GM19328 (cell line): Measurements from ENCODE around the gene PLXNA4.

Experiments used
- ATAC-seq: cut with Tn5 transposase; IDR thresholded peaks from one replicate; pipeline ENCODE4 v1.9.1; 2021; ENCODE audit warnings: mild to moderate bottlenecking, moderate library complexity; ENCODE audit not compliant: unreplicated experiment

The PLXNA4 gene

DNA sequence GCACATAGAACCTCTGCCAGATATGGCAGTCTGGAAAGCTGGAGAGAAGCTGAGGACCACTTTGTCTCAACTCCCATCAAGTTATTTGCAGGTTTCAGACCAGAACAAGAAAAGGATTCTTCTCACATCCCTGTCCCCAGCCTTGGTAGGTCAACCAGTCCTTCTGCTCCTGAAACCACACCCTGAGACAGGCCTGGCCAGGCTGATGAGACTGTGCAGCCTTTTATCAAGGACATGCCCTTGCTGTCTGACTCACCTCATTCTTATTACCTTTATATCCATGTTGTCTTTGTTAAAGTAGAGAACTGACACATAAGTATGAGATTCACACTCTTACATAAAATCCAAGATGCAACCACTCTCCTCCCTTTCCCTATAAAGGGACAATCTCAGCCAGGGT lies 354.9 kb downstream of the PLXNA4 start:
- no peak for ATAC-seq

DNA sequence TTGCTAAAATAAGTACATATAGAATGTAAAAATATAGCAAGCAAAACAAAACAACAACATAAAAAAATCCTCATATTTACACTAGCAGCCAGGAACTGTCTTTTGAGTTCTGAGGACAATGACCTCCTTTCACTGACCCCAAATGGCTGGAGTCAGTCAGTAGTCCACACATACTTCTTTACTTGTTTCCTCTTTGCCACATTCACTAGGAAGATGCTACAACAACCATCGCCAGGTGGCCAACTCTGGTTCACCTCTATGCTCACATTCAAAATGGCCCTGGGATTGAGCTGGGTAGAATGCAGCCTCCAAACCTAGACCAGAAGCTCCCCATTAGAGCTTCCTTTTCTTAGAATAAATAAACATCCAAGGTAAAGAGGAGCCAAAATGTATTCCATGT lies 356.2 kb downstream of the PLXNA4 start:
- no peak for ATAC-seq

DNA sequence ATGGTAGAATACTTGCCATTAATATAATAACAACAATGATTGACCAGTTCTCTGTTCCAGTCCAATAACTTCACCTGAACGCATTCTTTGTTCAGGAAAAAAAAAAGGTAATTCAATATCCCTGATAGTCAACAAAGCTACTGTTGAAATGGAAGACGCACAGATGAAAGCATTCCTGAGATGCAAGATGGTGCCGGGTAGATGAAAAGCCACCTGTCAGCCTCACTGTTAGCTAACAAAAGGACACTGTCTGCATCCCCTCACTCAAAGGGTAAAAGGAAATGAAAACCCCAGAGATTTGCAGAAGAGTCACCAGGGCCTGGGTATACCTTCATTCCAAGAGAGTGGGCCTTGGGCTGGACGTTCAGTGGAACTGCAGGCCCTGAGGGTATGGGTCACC lies 357.4 kb downstream of the PLXNA4 start:
- ATAC-seq = no peak

DNA sequence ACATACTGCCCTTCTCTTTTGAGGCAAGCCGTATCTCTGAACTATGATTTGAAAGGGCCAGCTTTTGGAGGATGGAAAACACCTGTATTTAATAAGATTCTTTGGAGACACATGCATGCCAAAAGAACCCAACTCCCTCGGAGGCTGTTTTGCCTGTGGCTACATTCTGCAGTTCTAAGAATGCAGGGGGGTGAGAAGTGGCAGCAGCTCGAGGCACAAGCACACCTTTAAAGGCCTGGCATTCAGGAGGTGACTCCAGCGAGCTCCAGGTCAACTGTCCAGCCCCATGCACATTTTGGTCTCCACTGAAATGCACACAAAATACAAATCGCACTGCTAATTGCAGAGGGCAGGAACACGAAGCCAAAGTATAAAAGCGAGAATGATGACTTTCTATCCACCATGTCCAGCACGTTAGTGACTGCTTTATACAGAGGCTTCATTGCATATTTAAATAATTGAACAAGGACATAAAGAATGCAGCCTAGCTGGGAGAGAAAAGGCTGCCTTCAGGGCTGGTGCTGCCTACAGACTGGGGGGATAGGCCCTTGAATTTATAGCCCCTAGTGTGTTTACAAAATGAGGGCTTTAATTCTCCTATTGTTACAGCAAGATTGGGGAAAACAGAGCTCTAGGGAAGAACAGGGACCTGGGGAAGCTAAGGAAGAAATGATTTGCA lies 359.3 kb downstream of the PLXNA4 start:
- ATAC-seq = no peak

DNA sequence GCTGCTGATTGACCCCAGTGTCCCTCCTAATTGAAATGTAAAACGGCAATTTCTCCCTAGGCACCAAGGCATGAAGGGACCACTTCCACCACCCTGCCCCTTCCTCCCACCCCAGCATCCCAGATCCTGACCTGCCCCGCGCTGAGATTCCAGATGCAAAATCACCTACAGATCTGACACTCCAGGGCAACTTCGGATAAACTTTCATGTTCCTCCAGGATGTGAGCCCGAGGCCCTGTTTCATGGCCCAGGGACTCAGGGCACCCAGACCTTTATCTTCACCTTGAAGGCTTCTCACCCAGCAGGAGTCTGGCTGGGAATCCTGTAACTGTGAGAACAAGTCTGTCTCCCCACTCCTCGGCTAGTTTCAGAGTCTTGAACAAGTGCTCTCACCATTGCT lies 361.8 kb downstream of the PLXNA4 start:
- ATAC-seq = no peak

DNA sequence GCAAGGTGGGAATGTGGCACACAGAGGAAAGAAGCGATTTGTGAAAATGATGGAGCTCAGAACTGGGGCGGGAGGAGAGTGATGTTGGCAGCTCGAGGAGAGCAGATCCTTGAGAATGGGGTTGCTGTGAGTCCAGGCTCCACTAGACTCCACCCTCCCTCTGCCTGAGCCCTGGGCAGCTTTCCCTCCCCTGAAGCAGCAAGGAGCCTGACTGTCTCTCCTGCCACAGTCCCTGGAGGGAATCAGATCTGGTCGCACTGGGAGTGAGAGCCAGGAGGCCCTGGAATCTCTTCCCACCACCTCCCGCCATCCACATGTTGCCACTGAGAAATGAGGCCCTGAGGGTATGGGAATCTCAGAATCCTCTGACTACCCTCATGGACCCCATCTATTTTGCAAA lies 362.7 kb downstream of the PLXNA4 start:
- ATAC-seq = no peak

DNA sequence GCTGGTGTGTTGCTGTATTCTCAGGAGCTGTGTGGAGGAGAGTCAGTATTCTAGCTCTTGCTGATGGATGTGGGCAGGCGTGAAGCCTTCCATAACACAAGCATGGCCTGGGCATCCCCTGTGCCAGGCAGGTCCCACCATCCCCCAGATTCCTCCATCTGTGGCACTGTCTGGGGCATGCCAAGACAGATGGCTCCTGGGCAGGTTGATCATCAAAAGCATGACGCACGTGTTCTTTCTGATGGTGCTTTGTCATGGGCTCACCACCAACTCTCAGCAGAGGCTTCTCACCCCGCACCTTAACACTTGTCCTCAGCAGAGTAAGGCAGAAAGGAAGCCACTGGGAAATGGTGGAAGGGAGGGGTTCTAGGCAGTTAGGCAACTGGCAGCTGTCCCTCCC lies 364.3 kb downstream of the PLXNA4 start:
- no peak for ATAC-seq

DNA sequence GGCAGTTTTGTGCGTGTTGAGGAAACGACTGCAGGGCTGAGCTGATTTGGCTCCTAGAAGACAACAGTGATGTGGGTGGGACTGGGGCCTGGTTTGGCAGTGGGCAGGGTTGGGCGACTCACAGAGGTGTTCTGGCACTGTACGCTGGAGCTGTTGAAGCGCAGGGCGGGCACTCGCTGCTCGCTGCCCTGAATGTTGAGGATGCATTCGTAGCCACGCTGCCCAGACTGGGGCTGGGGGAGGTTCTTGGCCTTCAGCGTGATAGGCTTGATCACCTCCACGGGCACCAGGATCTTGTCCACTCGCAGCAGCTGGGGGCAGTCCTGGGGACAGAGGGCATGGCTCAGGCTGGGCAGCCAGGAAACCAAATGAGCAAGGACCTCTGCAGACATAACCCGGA lies 365.4 kb downstream of the PLXNA4 start:
- no peak for ATAC-seq

DNA sequence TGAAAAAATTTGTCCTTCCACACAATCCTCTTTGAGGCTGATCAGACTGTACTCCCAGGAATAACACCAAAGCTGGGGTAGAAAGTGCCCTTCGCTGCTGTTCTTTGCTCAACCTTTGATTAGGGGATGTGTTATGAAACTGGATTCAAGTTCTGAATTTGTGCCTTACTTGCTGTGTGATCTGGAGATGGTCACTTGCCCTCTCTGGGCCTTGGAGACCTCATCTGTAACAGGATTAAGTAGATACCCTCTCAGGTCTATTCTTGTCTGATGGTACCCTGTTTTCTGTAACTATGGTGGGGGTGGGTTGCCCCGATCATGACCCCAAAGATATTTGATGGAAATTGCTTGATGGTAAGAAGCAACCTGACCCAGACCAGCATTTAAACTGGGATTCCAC lies 368.5 kb downstream of the PLXNA4 start:
- no peak for ATAC-seq

DNA sequence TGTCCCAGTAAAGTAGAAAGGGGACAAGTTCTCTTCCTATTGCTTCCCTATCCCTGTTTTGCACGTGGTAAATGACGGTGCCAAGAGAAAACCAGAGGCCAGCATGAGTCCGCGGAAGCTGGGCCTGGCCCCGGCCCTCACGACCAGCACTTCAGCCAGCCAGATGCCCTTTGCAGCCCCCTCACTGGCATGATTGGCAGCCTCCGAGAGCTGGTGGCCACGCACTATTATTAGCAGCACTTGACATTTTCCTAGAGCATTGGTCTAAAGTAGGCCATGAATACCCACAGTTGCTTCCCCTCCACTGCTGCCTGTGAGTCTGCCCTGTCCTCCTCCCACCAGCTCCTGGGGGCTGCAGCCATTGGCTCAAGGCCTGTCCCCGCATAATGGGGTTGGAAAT lies 369.1 kb downstream of the PLXNA4 start:
- no peak for ATAC-seq

DNA sequence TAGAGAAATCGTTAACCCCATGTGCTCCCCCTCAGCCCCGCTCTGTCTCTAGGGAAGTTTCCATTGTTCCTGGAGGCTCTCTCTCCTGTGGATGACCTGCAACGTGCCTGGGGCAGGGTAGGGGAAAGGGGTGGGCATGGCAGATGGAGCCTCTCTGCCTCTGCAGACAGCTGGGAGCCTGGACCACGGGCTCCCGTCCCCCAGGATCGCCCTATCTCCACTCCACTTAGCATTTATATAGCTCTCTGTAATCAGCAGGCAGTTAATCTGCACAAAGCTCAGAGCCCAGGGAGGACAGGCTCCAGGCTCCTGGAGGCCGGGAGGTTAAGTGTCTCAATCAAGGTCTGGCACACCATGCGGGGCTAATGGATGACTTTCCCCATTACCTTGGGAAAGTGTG lies 369.7 kb downstream of the PLXNA4 start:
- no peak for ATAC-seq

DNA sequence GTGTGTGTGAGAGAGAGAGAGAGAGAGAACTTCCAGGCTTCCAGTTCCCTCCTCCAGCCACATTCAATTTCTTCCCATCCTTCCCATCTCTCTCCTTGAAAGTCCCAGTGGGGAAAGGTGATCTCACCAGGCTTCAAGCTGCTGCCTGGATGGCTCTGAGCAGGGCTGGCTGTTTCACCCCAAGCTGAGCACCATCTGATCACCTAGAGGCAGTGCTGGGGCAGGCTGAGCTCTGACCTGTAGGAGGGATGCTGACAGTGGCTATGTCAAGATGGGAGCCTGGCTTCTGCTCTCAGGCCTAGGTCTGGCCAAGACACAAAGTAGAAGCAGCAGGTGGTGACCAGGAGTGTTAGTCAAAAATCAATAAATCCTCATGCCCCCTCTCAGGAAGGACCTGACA lies 370.8 kb downstream of the PLXNA4 start:
- no peak for ATAC-seq

DNA sequence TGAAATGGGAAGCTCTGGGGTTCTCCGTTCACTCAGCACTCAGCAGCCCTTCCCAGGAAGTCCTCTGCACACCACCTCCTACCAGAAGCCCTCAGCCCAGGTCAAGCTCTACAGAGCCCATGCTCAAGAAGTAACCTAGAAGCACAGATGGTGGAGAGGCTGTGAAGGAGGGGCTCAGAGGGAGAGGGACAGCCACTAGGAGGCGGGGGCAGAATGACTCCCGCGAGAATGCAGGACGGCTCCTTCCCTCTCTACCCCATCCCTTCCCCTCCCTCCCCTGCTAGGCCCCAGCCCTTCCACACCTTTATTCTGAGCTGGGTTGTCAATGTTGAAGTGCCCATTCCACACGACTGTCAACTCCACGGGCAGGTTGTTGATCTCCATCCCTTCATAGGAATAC lies 373.2 kb downstream of the PLXNA4 start:
- no peak for ATAC-seq

DNA sequence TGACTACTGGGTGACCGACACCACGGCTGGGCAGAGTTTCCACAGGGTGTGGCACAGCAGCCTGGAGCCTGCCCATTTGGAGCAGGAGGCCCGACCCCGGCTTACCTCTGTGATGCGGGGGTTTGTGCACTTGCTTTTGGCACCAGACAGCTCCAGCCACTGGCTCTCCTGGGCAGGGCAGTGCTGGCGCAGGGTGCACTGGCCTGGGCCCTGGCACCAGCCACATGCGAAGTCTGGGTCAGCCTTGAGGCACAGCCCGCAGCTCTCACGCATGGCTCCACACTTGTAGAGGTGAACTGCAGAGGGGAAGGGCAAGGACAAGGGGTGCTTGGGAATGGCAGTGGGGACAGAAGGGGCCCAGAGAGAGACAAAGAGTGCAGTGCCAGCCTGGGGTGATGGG lies 373.7 kb downstream of the PLXNA4 start:
- no peak for ATAC-seq

DNA sequence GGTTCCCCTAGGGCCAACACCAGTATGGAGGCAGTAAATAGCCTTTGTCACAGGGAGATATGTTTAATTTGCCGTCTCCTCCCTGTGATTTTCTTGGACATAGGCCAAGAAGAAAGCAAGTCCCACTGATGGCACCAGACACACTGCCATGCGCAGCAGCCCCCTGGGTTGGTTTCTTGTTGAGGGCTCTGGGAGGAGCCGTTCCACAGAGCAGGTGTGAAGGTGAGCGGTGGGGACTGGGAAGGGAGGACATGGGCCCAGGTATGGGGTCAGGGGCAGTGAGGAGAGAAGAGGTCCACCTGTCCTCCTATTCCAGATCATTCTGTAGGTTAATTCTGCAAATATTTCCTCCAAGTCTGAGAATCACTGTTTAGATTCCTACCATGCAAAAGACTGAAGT lies 376.1 kb downstream of the PLXNA4 start:
- no peak for ATAC-seq

DNA sequence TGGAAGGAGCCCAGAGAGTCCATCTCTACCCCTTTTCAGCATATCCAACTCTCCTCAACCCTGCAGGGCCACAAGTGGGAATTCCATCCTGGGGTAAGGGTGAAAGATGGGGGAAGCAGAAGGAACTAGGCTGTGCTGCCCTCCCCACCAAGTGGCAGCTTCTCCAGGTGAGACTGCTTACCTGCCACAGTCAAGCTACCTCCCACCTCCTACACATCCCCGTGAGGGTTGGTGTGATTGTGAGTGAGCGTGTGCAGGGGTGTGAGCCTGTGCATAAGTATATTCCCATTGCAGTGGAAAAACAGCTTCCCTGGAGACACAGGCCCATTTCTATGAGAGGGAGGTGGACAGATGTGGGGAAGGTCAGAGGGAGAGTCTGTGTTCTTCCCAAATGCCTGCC lies 376.6 kb downstream of the PLXNA4 start:
- ATAC-seq = no peak

DNA sequence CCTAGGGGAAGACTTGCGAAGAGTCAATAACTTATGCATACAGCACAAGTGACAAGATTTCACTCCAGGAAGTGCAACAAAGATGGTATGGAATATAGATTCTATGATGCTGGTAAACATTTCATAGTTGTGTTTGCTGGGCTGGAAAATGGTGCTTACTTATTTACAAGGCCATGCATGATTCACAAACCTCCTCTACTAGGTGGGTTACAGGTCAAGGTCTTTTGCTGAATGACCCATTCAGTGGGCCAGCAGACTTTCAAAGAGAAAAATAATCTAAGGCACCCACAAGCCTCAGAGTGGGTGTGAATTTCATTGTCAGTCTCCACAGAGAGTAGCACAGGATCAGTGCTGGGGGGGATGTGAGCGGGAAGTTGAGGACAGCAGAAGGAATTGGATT lies 378.5 kb downstream of the PLXNA4 start:
- ATAC-seq = no peak

DNA sequence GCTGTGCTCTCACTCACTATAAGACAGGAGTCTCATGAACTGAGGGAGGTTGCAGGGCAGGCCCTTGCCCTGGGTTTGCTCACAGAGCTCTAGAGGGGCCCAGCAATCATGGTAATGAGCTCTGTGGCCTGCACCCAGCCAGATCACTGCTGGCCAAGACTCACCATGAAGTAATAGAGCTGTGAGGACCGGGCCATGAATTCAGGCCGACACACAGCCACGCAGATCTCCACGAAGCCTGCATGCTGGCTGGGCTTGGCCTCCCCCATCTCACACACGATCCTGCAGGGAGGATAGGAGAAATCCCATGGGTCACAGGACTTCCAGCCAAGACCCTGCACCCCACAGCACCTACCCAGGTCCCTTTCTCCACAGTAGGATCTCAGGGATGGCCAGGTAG lies 382.4 kb downstream of the PLXNA4 start:
- no peak for ATAC-seq

DNA sequence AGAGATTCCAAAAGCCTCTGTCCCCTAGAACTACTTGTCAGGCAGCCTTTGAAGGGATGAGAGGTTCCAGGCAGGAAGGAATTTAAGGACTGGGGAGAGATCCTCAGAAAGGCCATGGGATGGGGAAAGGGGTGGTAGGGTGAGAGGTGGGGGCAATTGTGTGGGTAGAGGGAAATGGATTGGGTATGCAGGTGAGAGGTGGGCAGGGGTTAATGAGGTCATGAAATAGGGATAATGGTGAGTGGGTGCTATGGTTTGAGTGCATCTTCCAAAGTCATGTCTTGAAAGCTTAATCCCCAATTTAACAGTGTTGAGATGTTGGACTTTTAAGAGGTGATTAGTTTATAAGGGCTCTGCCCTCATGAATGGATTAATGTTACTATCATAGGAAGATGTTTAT lies 383.5 kb downstream of the PLXNA4 start:
- no peak for ATAC-seq

DNA sequence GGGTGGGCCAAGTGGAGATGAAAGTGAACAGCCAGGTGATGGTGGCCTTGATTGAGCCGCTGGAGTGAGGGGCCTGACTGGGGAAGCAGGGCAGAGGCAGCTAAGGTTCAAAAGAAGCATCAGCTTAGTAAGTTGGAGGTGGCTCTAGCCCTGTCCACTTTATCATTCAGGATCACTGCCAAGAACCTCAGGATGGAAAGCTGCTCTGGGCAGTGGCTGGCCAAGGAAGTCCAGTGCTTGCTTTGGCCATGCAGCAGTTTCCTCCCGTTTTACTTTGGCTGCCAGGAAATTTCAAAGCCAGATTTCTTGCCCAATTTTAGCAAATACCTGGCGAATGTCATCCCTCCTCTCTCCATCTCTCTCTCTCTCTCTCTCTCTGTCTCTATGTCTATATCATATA lies 384.9 kb downstream of the PLXNA4 start:
- no peak for ATAC-seq

DNA sequence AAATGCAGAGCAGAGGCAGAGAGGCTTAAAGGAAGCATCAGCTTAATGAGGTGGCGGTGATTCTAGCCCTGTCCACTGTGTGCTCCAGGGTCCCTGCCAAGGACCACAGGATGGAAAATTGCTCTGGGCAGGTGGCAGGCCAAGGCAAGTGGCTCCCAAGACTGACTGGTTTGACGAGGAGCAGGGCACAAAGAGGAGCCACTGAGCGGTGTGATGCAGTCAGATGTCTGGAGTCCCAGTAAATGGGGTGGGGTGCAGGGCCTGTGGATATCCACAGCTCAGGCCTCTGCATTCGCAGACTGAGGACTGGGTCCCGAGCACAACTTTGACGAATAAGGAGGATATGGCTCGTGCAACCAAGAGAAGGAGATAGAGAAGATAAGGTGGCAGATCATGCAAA lies 385.6 kb downstream of the PLXNA4 start:
- ATAC-seq = no peak

DNA sequence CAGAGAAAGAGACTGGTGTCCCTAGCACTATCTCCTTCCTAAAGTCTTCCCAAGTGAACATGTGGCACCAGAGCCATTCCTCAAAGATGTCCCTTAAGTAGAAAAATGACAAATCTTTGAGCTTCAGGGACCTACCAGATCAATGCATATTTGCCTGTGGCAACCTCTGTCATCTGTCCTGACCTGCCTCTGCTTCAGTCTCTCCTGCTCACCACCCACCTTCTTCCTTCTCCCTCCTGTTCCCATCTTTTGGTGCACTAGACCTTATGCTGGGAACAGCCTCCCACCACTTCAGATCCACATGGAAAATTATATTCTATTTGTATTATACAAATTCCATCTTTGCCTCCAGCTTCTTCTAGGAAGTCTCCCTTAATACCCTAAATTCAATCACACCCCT lies 386.4 kb downstream of the PLXNA4 start:
- ATAC-seq = no peak
